GM23338 (cell line): ENCODE measurements around the gene RRP9. TPM values are rescaled to one million over a fixed set of nuclear protein-coding genes. Genes with fewer than 3 reads are reported as not detected.

Experiments used
- ATAC-seq: fragments of 200-7000 bp; cut with Tn5 transposase; 3 replicates; pipeline ENCODE4 v1.9.1; 2020
- DNase-seq: peaks from one replicate; pipeline ENCODE4 v3.0.0-alpha.2; 2015; ENCODE audit warnings: low spot score
- H2AFZ ChIP-seq: fragments of 200-600 bp; sonication (generic); 2 replicates; pipeline ENCODE4 v1.8.0; 2016; ENCODE audit warnings: antibody characterized with exemption, mild to moderate bottlenecking, moderate library complexity
- H3F3A ChIP-seq: fragments of 200-600 bp; sonication (generic); replicated peaks from 2 replicates; pipeline ENCODE4 v1.8.0; 2017; ENCODE audit warnings: antibody characterized with exemption, mixed run types, low read depth
- H3K27ac ChIP-seq: fragments of 200-600 bp; sonication (generic); 2 replicates; pipeline ENCODE4 v1.6.1; 2016; ENCODE audit warnings: low read depth
- H3K27me3 ChIP-seq: fragments of 200-600 bp; sonication (generic); 2 replicates; pipeline ENCODE4 v1.8.0; 2016; ENCODE audit warnings: mild to moderate bottlenecking, mixed run types, moderate library complexity; ENCODE audit not compliant: insufficient read depth
- H3K36me3 ChIP-seq: fragments of 200-600 bp; sonication (generic); 2 replicates; pipeline ENCODE4 v1.8.0; 2016; ENCODE audit warnings: mild to moderate bottlenecking; ENCODE audit not compliant: insufficient read depth
- H3K4me1 ChIP-seq: fragments of 200-600 bp; sonication (generic); 2 replicates; pipeline ENCODE4 v1.8.0; 2016; ENCODE audit warnings: mild to moderate bottlenecking, moderate library complexity; ENCODE audit not compliant: insufficient read depth
- H3K4me2 ChIP-seq: fragments of 200-600 bp; sonication (generic); 2 replicates; pipeline ENCODE4 v1.7.1; 2017; ENCODE audit warnings: mixed run types
- H3K4me3 ChIP-seq: fragments of 200-600 bp; sonication (generic); 2 replicates; pipeline ENCODE4 v1.6.1; 2016; ENCODE audit warnings: mixed run types
- H3K79me2 ChIP-seq: fragments of 200-600 bp; sonication (generic); replicated peaks from 2 replicates; pipeline ENCODE4 v1.8.0; 2017; ENCODE audit warnings: mild to moderate bottlenecking; ENCODE audit not compliant: insufficient read depth
- H3K9me2 ChIP-seq: fragments of 200-600 bp; sonication (generic); 2 replicates; pipeline ENCODE4 v1.8.0; 2017; ENCODE audit not compliant: insufficient read depth
- H4K20me1 ChIP-seq: fragments of 200-600 bp; sonication (generic); replicated peaks from 2 replicates; pipeline ENCODE4 v1.8.0; 2017; ENCODE audit warnings: mild to moderate bottlenecking; ENCODE audit not compliant: insufficient read depth
- H3K27ac Mint-ChIP-seq: 2 replicates; pipeline ENCODE4 v1.8.0; 2020; ENCODE audit warnings: inconsistent platforms, mild to moderate bottlenecking, moderate library complexity, mixed read lengths
- H3K27me3 Mint-ChIP-seq: 3 replicates; pipeline ENCODE4 v1.8.0; 2022; ENCODE audit warnings: low read depth, mild to moderate bottlenecking, moderate library complexity, mixed read lengths, inconsistent platforms; ENCODE audit not compliant: insufficient read depth, poor library complexity
- H3K36me3 Mint-ChIP-seq: 3 replicates; pipeline ENCODE4 v1.8.0; 2021; ENCODE audit warnings: low read depth, mild to moderate bottlenecking, inconsistent platforms, moderate library complexity, mixed read lengths
- H3K4me1 Mint-ChIP-seq: 3 replicates; pipeline ENCODE4 v1.8.0; 2020; ENCODE audit warnings: mild to moderate bottlenecking, inconsistent platforms, mixed read lengths
- H3K4me3 Mint-ChIP-seq: 3 replicates; pipeline ENCODE4 v1.8.0; 2021; ENCODE audit warnings: moderate library complexity, mild to moderate bottlenecking, inconsistent platforms, mixed read lengths
- H3K9me3 Mint-ChIP-seq: 3 replicates; pipeline ENCODE4 v1.8.0; 2020; ENCODE audit warnings: moderate library complexity, mild to moderate bottlenecking, inconsistent platforms, mixed read lengths
- CREB1 ChIP-seq: fragments of 250-450 bp; sonication (Bioruptor Pico); IDR thresholded peaks from 2 replicates; pipeline ENCODE4 v1.5.0; 2020; ENCODE audit warnings: low read depth, mild to moderate bottlenecking, moderate library complexity
- EZH2 ChIP-seq: fragments of 200-600 bp; sonication (generic); IDR thresholded peaks from one replicate; pipeline ENCODE4 v1.8.0; 2017; ENCODE audit warnings: antibody characterized with exemption, mild to moderate bottlenecking, low read depth; ENCODE audit not compliant: unreplicated experiment
- EZH2phosphoT487 ChIP-seq: fragments of 200-600 bp; sonication (generic); IDR thresholded peaks from one replicate; pipeline ENCODE4 v1.8.1; 2018; ENCODE audit warnings: antibody characterized with exemption; ENCODE audit not compliant: unreplicated experiment
- NANOG ChIP-seq: IDR thresholded peaks from 2 replicates; pipeline ENCODE4 v1.6.1; 2016; ENCODE audit warnings: antibody characterized with exemption, borderline replicate concordance
- REST ChIP-seq: IDR thresholded peaks from one replicate; pipeline ENCODE4 v1.6.1; 2018; ENCODE audit warnings: antibody characterized with exemption; ENCODE audit not compliant: unreplicated experiment
- STAT1 ChIP-seq: IDR thresholded peaks from one replicate; pipeline ENCODE4 v1.6.1; 2016; ENCODE audit warnings: antibody characterized with exemption; ENCODE audit not compliant: unreplicated experiment
- ZNF114 ChIP-seq: fragments of 250-450 bp; sonication (Bioruptor Pico); IDR thresholded peaks from 2 replicates; pipeline ENCODE4 v1.5.0; 2020; ENCODE audit warnings: mild to moderate bottlenecking, moderate library complexity
- ZNF331 ChIP-seq: fragments of 250-450 bp; sonication (Bioruptor Pico); IDR thresholded peaks from 2 replicates; pipeline ENCODE4 v1.5.0; 2020; ENCODE audit warnings: low read depth, mild to moderate bottlenecking, moderate library complexity
- ZNF462 ChIP-seq: fragments of 250-450 bp; sonication (Bioruptor Pico); IDR thresholded peaks from 2 replicates; pipeline ENCODE4 v1.5.0; 2020; ENCODE audit warnings: mild to moderate bottlenecking, moderate library complexity
- polyA plus RNA-seq: library from polyadenylated mRNA; unstranded; fragments of >200 nt; fragmentation: Nextera tagmentation; extraction: Ambion mirVana; gene quantifications from 2 replicates; pipeline ENCODE4 v1.2.1, GENCODE V29; 2016
- total RNA-seq: library from RNA; depleted of rRNA; stranded (reverse); fragments of >200 nt; shearing (Covaris generic); gene quantifications from 2 replicates; pipeline ENCODE4 v1.2.3, GENCODE V29; 2014
- TF ChIP-seq, protein P1 (sequence below): IDR thresholded peaks from 2 replicates; pipeline ENCODE4 v1.6.1; 2016; ENCODE audit warnings: antibody characterized with exemption

Gene RRP9
- total and polyA plus RNA-seq, 2 experiments from 2014 or later = 62.4 to 68.1 TPM

DNA sequence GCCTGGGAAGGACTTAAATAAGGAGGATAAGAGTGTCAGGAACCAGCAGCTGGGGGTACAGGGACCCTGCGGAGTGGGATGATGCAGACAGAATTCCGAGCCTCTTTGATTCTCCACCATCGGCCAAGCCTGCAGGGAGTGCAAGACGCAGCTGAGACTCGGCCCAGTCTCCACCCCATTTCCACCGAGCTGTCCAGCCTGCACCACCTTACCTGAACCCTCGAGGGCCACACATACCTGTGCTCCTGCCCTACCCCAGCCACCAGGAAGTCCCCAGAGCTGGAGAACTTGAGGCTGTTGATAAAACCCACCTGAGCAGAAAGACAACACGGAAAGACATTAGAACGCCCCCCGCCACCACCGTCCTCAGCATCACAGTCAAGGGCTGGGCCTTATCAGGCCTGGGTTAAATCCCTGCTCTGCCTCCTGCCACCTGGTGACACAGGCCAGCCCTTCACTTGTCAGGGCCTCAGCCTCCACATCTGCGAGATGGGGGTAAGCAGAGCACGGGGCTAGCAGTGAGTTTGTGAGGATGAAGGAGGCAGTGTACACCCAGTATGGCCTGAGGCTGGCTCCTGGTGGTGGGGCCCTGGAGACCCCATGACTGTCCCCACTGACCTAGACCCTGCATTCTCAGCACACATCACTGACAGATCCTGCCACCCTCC is 8.1 kb downstream of the RRP9 start (continued):
- no peak for TF ChIP-seq ZNF331 (CRISPR knock-in tag)
- TF ChIP-seq EZH2 = no peak
- TF ChIP-seq CREB1 (CRISPR knock-in tag) = no peak
- TF ChIP-seq EZH2phosphoT487 = no peak
- no peak for TF ChIP-seq STAT1
- TF ChIP-seq ZNF114 = no peak

DNA sequence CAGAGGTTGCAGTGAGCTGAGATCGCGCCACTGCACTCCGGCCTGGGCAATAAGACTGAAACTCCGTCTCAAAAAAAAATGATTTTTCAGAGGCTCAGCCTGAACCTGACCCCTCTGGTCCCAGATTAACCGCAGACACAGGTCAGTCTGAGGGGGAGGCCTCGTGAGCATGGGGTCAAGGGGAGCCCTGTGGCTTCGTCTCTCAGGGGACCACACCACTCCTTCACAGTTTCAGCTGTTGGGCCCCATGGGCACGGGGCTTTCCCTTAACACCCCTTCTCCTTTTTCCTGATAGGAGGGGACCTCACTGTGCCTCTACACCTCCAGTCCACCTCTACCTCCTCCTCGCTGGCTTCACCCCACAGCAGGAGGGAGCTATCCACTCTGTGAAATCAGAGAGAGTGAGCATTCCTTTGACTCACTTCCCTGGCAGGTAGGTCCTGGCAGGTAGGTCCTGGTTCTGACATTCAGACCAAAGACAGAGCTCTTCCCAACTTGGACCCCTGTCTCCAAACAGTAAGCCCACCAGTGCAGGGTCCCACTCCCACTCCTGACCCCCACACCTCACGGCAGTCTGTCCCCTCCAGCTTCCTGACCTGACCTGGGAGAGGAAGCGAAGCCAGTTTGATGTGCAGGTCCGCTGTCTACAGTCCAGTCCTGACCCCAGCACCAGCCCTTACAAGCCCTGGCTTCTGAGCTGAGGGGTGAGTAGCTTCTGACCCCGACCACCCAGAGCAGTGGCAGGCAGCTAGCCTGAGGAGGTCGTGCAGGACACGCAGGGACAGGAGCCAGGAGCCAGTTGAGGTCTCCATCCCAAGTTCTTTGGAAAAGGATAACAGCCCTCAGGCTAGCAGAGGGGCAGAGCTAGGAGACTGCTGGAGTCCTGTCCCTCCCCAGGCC is 9.0 kb downstream of the RRP9 start:
- no peak for ATAC-seq
- Mint-ChIP-seq H3K4me1 (no peaks in the 10 kb centered on the region), H3K9me3 (no peaks in the 10 kb centered on the region), H3K36me3 (peaks cover 68% of the 10 kb centered on the region), H3K4me3 (no peak overlapping the region), H3K27me3 (peaks cover 2% of the 10 kb centered on the region), H3K27ac (no peak overlapping the region)
- no peaks in the 10 kb centered on the region for H3F3A ChIP-seq
- H2AFZ ChIP-seq = no peak overlapping the region
- H3K4me2 ChIP-seq = no peak overlapping the region
- H3K27me3 ChIP-seq = no peaks in the 10 kb centered on the region
- no peaks in the 10 kb centered on the region for H3K9me2 ChIP-seq
- no peak for DNase-seq
- no peaks in the 10 kb centered on the region for H3K4me1 ChIP-seq
- H3K4me3 ChIP-seq = no peak overlapping the region
- H3K79me2 ChIP-seq = no peaks in the 10 kb centered on the region
- H3K27ac ChIP-seq = no peak overlapping the region
- peaks cover 7% of the 10 kb centered on the region for H3K36me3 ChIP-seq
- no peaks in the 10 kb centered on the region; the same call in none of the 2 replicates for H4K20me1 ChIP-seq
- TF ChIP-seq EZH2 (no peak), EZH2phosphoT487 (no peak), REST (no peak), STAT1 (no peak), NANOG (no peak), ZNF331 (CRISPR knock-in tag) (no peak), ZNF462 (CRISPR knock-in tag) (no peak), CREB1 (CRISPR knock-in tag) (no peak)
- TF ChIP-seq, protein P1, sequence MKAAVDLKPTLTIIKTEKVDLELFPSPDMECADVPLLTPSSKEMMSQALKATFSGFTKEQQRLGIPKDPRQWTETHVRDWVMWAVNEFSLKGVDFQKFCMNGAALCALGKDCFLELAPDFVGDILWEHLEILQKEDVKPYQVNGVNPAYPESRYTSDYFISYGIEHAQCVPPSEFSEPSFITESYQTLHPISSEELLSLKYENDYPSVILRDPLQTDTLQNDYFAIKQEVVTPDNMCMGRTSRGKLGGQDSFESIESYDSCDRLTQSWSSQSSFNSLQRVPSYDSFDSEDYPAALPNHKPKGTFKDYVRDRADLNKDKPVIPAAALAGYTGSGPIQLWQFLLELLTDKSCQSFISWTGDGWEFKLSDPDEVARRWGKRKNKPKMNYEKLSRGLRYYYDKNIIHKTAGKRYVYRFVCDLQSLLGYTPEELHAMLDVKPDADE = no peak
